ENCODE measurements around the gene ANGPTL3. TPM values are rescaled to one million over a fixed set of nuclear protein-coding genes. Genes with fewer than 3 reads are reported as not detected.
"Not testable (repeated sequence)": the region's sequence is repeated elsewhere in the genome, so short reads cannot be mapped to it uniquely, and the experiment has no call there.

The ANGPTL3 gene, protein sequence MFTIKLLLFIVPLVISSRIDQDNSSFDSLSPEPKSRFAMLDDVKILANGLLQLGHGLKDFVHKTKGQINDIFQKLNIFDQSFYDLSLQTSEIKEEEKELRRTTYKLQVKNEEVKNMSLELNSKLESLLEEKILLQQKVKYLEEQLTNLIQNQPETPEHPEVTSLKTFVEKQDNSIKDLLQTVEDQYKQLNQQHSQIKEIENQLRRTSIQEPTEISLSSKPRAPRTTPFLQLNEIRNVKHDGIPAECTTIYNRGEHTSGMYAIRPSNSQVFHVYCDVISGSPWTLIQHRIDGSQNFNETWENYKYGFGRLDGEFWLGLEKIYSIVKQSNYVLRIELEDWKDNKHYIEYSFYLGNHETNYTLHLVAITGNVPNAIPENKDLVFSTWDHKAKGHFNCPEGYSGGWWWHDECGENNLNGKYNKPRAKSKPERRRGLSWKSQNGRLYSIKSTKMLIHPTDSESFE
- under 0.01 TPM in 1 of 2 replicates, not detected in the other for total RNA-seq (2012; rRNA removed)

DNA sequence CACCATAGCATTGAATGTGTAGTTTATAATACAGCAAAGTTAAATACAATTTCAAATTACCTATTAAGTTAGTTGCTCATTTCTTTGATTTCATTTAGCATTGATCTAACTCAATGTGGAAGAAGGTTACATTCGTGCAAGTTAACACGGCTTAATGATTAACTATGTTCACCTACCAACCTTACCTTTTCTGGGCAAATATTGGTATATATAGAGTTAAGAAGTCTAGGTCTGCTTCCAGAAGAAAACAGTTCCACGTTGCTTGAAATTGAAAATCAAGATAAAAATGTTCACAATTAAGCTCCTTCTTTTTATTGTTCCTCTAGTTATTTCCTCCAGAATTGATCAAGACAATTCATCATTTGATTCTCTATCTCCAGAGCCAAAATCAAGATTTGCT lies at the start of gene ANGPTL3:
ANGPTL3 (plus strand) TSS at position 240 of the 400 bp plus-strand sequence; CDS start at position 287, 47 bp downstream.
- Histone ChIP-seq H3K9me3 (replicated peaks; ENCODE audit: low read length) (no peaks in the 10 kb centered on the region), H3K4me3 (ENCODE audit: low read length) (no peak within 1 kb of the TSS), H3K9ac (ENCODE audit: low read depth, low read length) (no peak within 1 kb of the TSS), H3K27me3 (ENCODE audit: control insufficient read depth, insufficient read depth, low read length) (no peaks in the 10 kb centered on the region), H3K4me1 (ENCODE audit: control insufficient read depth, insufficient read depth, low read length) (peaks cover 16% of the 10 kb centered on the region), H3K36me3 (ENCODE audit: insufficient read depth, low read length) (no peaks in the 10 kb centered on the region), H3K4me2 (ENCODE audit: low read length) (no peak within 1 kb of the TSS)

DNA sequence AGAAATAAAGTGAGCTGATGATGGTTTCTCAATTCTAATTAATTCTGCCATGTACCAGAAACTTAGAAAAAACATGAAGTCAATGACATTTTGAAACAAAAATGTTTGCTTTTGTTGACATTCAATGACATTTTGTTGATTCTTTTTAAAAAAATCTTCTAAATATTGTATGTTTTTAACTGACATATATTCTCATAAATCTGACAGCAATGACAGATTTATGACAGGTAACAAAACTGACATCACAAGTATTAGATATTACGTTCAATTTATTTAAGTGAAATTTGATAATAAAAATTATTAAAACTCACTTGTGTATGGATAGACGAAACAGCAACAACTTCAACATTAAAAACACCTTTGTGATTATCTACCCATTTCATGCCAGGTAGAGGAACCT lies 36.0 kb upstream of the ANGPTL3 start:
- Histone ChIP-seq H3K4me1 (ENCODE audit: control insufficient read depth, insufficient read depth, low read length) (no peaks in the 10 kb centered on the region), H3K9me3 (replicated peaks; ENCODE audit: low read length) (no peaks in the 10 kb centered on the region), H3K9ac (ENCODE audit: low read depth, low read length) (no peak overlapping the region), H3K4me3 (ENCODE audit: low read length) (no peak overlapping the region), H3K27me3 (ENCODE audit: control insufficient read depth, insufficient read depth, low read length) (no peaks in the 10 kb centered on the region), H3K36me3 (ENCODE audit: insufficient read depth, low read length) (peaks cover 5% of the 10 kb centered on the region), H3K4me2 (ENCODE audit: low read length) (no peak overlapping the region)

DNA sequence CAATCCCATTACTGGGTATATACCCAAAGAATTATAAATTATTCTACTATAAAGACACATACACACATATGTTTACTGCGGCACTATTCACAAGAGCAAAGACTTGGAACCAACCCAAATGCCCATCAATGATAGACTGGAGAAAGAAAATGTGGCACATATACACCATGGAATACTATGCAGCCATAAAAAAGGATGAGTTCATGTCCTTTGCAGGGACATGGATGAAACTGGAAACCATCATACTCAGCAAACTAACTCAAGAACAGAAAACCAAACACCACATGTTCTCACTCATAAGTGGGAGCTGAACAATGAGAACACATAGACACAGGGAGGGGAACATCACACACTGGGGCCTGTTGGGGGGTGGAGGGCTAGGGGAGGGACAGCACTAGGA lies 30.1 kb upstream of the ANGPTL3 start:
- H3K9ac ChIP-seq (ENCODE audit: low read depth, low read length); H3K9me3 ChIP-seq (replicated peaks; ENCODE audit: low read length); H3K4me2 ChIP-seq (ENCODE audit: low read length); H3K27me3 ChIP-seq (ENCODE audit: control insufficient read depth, insufficient read depth, low read length); H3K4me1 ChIP-seq (ENCODE audit: control insufficient read depth, insufficient read depth, low read length); H3K36me3 ChIP-seq (ENCODE audit: insufficient read depth, low read length); H3K4me3 ChIP-seq (ENCODE audit: low read length): not testable (repeated sequence)

DNA sequence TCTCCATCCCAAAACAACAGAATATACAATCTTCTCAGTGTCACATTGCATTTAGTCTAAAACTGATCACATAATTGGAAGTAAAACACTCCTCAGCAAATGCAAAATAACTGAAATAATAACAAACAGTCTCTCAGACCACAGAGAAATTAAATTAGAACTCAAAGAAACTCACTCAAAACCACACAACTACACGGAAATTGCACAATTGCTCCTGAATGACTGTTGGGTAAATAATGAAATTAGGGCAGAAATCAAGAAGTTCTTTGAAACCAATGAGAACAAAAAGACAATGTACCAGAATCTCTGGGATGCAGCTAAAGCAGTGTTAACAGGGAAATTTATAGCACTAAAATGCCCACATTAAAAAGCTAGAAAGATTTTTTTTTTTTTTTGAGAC lies 29.4 kb upstream of the ANGPTL3 start:
- not testable (repeated sequence) for H3K36me3 ChIP-seq (ENCODE audit: insufficient read depth, low read length); H3K4me2 ChIP-seq (ENCODE audit: low read length); H3K9ac ChIP-seq (ENCODE audit: low read depth, low read length); H3K4me3 ChIP-seq (ENCODE audit: low read length); H3K4me1 ChIP-seq (ENCODE audit: control insufficient read depth, insufficient read depth, low read length); H3K27me3 ChIP-seq (ENCODE audit: control insufficient read depth, insufficient read depth, low read length); H3K9me3 ChIP-seq (replicated peaks; ENCODE audit: low read length)

DNA sequence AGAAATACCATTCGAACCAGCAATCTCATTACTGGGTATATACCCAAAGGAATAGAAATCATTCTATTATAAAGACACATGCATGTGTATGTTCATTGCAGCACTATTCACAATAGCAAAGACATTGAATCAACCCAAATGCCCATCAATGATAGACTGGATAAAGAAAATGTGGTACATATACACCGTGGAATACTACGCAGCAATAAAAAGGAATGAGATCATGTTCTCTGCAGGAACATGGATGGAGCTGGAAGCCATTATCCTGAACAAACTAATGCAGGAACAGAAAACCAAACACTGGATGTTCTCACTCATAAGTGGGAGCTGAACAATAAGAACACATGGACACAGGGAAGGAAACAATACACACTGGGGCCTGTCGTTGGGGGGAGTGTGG lies 25.8 kb upstream of the ANGPTL3 start:
- not testable (repeated sequence) for H3K9ac ChIP-seq (ENCODE audit: low read depth, low read length); H3K4me1 ChIP-seq (ENCODE audit: control insufficient read depth, insufficient read depth, low read length); H3K4me3 ChIP-seq (ENCODE audit: low read length); H3K36me3 ChIP-seq (ENCODE audit: insufficient read depth, low read length); H3K27me3 ChIP-seq (ENCODE audit: control insufficient read depth, insufficient read depth, low read length); H3K4me2 ChIP-seq (ENCODE audit: low read length); H3K9me3 ChIP-seq (replicated peaks; ENCODE audit: low read length)

DNA sequence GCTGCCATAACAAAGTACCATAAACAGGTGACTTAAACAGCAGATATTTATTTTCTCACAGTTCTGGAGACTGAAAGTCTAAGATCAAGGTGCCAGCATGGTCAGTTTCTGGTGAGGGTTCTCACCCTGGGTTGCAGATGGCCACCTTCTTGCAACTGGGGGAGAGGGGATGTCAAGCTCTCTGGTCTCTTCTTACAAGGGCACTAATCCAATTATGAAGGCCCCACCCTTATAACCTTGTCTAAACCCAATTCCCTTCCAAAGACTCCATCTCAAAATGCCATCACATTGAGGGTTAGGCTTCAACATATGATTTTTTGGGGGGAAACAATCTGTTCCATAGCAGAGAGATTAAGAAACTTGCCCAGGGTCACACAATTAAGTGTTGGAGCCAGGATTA lies 24.8 kb upstream of the ANGPTL3 start:
- Histone ChIP-seq H3K9ac (ENCODE audit: low read depth, low read length) (no peak overlapping the region), H3K9me3 (replicated peaks; ENCODE audit: low read length) (no peaks in the 10 kb centered on the region), H3K4me1 (ENCODE audit: control insufficient read depth, insufficient read depth, low read length) (no peaks in the 10 kb centered on the region), H3K36me3 (ENCODE audit: insufficient read depth, low read length) (peaks cover 6% of the 10 kb centered on the region), H3K4me3 (ENCODE audit: low read length) (no peak overlapping the region), H3K27me3 (ENCODE audit: control insufficient read depth, insufficient read depth, low read length) (no peaks in the 10 kb centered on the region), H3K4me2 (ENCODE audit: low read length) (no peak overlapping the region)

DNA sequence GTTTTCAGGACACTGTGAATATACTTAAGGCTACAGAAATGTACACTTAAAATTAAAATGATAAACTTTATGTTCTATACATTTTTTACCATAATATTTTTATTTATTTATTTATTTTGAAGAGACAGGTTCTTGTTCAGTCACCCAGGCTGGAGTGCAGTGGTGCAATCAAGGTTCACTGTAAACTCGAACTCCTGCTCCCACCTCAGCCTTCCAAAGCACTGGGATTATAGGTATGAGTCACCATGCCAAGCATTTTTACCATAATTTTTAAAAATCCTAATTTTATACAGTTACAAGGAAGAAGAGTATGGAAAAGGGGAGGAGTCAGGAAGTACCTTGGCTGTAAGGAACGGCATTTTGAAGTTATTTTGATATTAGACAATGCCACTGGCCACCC lies 23.6 kb upstream of the ANGPTL3 start:
- no peaks in the 10 kb centered on the region for H3K4me1 ChIP-seq (ENCODE audit: control insufficient read depth, insufficient read depth, low read length)
- no peak overlapping the region for H3K4me2 ChIP-seq (ENCODE audit: low read length)
- no peak overlapping the region for H3K4me3 ChIP-seq (ENCODE audit: low read length)
- no peak overlapping the region for H3K9ac ChIP-seq (ENCODE audit: low read depth, low read length)
- peaks cover 6% of the 10 kb centered on the region for H3K36me3 ChIP-seq (ENCODE audit: insufficient read depth, low read length)
- no peaks in the 10 kb centered on the region for H3K27me3 ChIP-seq (ENCODE audit: control insufficient read depth, insufficient read depth, low read length)
- no peaks in the 10 kb centered on the region for H3K9me3 ChIP-seq (replicated peaks; ENCODE audit: low read length)

DNA sequence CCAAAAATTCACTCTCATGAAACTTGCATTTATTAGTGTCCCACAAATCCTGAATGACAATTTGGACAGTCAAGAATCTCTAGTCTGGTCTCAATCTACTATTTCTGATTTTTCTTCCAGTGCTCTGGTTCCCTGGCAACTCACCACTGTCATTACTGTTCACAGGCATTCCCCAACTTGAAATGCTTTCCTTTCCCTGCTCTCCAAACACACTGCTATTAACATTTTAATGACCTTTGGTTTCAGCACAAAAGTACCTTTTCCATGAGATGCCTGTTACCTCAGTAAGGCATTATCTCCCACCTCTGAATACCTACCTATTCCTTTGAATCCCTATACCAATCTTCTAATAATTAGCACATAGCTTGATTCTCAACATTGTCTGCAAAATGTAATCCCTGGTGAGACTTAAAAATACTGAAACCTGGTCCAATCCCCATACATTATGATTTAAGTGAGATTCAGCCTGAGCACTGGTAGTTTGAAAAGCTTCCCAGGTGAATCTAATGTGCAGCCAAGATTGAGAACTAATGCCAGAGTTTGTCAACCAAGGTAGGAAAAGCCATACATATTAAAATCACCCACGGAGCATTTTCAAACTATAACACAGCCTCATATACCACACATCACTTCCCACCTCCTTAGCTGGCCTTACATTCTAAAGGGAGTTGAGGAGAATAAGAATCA lies 11.7 kb upstream of the ANGPTL3 start:
- no peaks in the 10 kb centered on the region for H3K9me3 ChIP-seq (replicated peaks; ENCODE audit: low read length)
- H3K4me3 ChIP-seq (ENCODE audit: low read length): no peak overlapping the region
- H3K4me1 ChIP-seq (ENCODE audit: control insufficient read depth, insufficient read depth, low read length): peaks cover 22% of the 10 kb centered on the region
- no peaks in the 10 kb centered on the region for H3K27me3 ChIP-seq (ENCODE audit: control insufficient read depth, insufficient read depth, low read length)
- no peak overlapping the region for H3K4me2 ChIP-seq (ENCODE audit: low read length)
- H3K9ac ChIP-seq (ENCODE audit: low read depth, low read length): no peak overlapping the region
- H3K36me3 ChIP-seq (ENCODE audit: insufficient read depth, low read length): peaks cover 12% of the 10 kb centered on the region

DNA sequence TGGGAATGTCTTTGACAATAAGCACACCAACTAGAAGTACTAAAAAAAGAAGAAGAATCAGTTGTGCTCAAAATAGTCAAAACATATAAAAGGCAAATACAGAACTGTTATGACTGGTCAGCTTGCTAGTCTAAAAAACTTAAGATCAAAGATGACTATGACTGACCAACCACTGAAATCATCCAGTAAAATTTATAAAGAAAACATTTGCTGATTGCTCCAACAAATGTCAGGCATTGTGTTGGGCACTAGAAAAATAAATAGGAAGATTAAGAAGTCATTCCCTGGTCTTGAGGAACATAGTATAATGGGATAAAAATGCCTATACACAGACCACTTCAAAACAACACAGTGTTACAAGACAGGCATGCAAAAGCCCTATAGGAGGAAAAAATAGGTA lies 9.3 kb upstream of the ANGPTL3 start:
- Histone ChIP-seq H3K4me3 (ENCODE audit: low read length) (no peak overlapping the region), H3K36me3 (ENCODE audit: insufficient read depth, low read length) (peaks cover 8% of the 10 kb centered on the region), H3K9ac (ENCODE audit: low read depth, low read length) (no peak overlapping the region), H3K9me3 (replicated peaks; ENCODE audit: low read length) (no peaks in the 10 kb centered on the region), H3K4me2 (ENCODE audit: low read length) (no peak overlapping the region), H3K27me3 (ENCODE audit: control insufficient read depth, insufficient read depth, low read length) (no peaks in the 10 kb centered on the region), H3K4me1 (ENCODE audit: control insufficient read depth, insufficient read depth, low read length) (peaks cover 22% of the 10 kb centered on the region)

DNA sequence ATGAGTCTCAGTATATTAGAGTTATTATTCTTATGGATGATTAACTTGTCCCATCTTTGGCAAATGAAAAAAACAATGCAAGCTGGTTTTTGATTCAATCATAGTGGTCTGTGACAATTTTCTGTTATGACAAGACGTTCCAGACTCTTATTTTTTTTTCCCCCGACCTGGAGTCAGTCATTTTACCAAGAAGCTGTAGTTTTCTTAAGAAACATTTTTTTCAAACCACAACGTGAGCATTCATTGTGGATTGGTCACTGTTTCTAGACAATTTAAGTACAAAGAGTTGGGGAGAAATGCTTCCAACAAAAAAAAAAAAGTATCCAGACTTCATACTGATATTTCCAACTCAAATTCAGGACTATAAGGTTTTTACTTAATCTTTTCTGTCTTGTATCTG lies 8.0 kb upstream of the ANGPTL3 start:
- H3K27me3 ChIP-seq (ENCODE audit: control insufficient read depth, insufficient read depth, low read length): no peaks in the 10 kb centered on the region
- H3K4me3 ChIP-seq (ENCODE audit: low read length): no peak overlapping the region
- H3K9ac ChIP-seq (ENCODE audit: low read depth, low read length): no peak overlapping the region
- H3K9me3 ChIP-seq (replicated peaks; ENCODE audit: low read length): no peaks in the 10 kb centered on the region
- peaks cover 30% of the 10 kb centered on the region for H3K4me1 ChIP-seq (ENCODE audit: control insufficient read depth, insufficient read depth, low read length)
- no peak overlapping the region for H3K4me2 ChIP-seq (ENCODE audit: low read length)
- H3K36me3 ChIP-seq (ENCODE audit: insufficient read depth, low read length): peaks cover 8% of the 10 kb centered on the region

DNA sequence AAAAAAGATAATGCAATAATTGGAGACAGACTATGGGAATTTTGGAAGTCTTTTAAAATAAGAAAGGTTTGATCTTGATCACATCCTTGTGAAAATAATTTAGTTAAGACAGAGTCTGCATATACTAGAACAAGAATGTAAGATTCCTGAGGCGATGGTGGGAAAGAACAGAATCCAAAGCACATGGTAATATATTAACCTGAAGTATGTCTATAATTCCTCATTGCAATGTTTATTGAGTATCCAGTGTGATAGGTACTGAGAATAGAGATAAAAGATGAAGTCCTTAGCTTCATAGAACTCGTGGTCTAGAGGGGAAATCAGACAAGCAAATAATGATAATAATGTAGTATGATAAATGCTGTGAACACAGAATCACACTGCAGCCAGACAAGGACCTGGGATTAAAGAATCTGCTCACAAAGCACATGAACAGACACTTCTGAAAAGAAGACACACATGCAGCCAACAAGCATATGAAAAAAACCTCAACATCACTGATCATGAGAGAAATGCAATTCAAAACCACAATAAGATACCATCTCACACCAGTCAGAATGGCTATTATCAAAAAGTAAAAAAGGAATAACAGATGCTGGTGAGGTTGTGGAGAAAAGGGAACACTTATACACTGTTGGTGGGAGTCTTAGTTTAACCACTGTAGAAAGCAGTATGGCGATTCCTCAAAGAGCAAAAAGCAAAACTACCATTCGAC lies 6.9 kb upstream of the ANGPTL3 start:
- H3K36me3 ChIP-seq (ENCODE audit: insufficient read depth, low read length): no peaks in the 10 kb centered on the region
- no peak overlapping the region for H3K4me2 ChIP-seq (ENCODE audit: low read length)
- H3K9ac ChIP-seq (ENCODE audit: low read depth, low read length): no peak overlapping the region
- no peaks in the 10 kb centered on the region for H3K27me3 ChIP-seq (ENCODE audit: control insufficient read depth, insufficient read depth, low read length)
- no peak overlapping the region for H3K4me3 ChIP-seq (ENCODE audit: low read length)
- peaks cover 34% of the 10 kb centered on the region for H3K4me1 ChIP-seq (ENCODE audit: control insufficient read depth, insufficient read depth, low read length)
- no peaks in the 10 kb centered on the region for H3K9me3 ChIP-seq (replicated peaks; ENCODE audit: low read length)

Data from skeletal muscle satellite cell (primary cell).